Progenitor cell of endocrine pancreas (in vitro differentiated cells): Measurements from ENCODE around the gene DMWD. TPM values are rescaled to one million over a fixed set of nuclear protein-coding genes. Genes with fewer than 3 reads are reported as not detected.

Experiments
- DNase-seq: peaks from one replicate; pipeline ENCODE4 v3.0.0; 2021; ENCODE audit warnings: low spot score; ENCODE audit not compliant: unreplicated experiment
- H3K27ac Mint-ChIP-seq: 2 replicates; pipeline ENCODE4 v1.8.0; 2021; ENCODE audit warnings: mild to moderate bottlenecking, moderate library complexity, mixed read lengths
- H3K27me3 Mint-ChIP-seq: 2 replicates; pipeline ENCODE4 v1.8.0; 2021; ENCODE audit warnings: mixed read lengths
- H3K36me3 Mint-ChIP-seq: 2 replicates; pipeline ENCODE4 v1.8.0; 2022; ENCODE audit warnings: mixed read lengths; ENCODE audit not compliant: insufficient read depth
- H3K4me1 Mint-ChIP-seq: 2 replicates; pipeline ENCODE4 v1.8.0; 2021; ENCODE audit warnings: low read depth, mixed read lengths
- H3K4me3 Mint-ChIP-seq: 2 replicates; pipeline ENCODE4 v1.8.0; 2021; ENCODE audit warnings: low read depth, mild to moderate bottlenecking, moderate library complexity, mixed read lengths
- H3K9me3 Mint-ChIP-seq: 2 replicates; pipeline ENCODE4 v1.8.0; 2021; ENCODE audit warnings: low read depth, mixed read lengths
- long read RNA-seq: library from polyadenylated mRNA; unstranded; transcript quantifications from one replicate; pipeline ENCODE4 v2.0.0, GENCODE V29; 2020
- total RNA-seq: library from RNA; stranded (reverse); gene quantifications from 2 replicates; pipeline ENCODE4 v1.2.1, GENCODE V29; 2021
- TF ChIP-seq, protein P1 (sequence below): fragments of 200-600 bp; sonication (generic); IDR thresholded peaks from one replicate; pipeline ENCODE4 v1.5.0; 2021; ENCODE audit warnings: antibody characterized with exemption, mild to moderate bottlenecking; ENCODE audit not compliant: unreplicated experiment

DMWD gene, protein sequence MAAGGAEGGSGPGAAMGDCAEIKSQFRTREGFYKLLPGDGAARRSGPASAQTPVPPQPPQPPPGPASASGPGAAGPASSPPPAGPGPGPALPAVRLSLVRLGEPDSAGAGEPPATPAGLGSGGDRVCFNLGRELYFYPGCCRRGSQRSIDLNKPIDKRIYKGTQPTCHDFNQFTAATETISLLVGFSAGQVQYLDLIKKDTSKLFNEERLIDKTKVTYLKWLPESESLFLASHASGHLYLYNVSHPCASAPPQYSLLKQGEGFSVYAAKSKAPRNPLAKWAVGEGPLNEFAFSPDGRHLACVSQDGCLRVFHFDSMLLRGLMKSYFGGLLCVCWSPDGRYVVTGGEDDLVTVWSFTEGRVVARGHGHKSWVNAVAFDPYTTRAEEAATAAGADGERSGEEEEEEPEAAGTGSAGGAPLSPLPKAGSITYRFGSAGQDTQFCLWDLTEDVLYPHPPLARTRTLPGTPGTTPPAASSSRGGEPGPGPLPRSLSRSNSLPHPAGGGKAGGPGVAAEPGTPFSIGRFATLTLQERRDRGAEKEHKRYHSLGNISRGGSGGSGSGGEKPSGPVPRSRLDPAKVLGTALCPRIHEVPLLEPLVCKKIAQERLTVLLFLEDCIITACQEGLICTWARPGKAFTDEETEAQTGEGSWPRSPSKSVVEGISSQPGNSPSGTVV
- total RNA-seq: 99.4 and 108 TPM in 2 replicates
- long read RNA-seq: 0 reads

DNA sequence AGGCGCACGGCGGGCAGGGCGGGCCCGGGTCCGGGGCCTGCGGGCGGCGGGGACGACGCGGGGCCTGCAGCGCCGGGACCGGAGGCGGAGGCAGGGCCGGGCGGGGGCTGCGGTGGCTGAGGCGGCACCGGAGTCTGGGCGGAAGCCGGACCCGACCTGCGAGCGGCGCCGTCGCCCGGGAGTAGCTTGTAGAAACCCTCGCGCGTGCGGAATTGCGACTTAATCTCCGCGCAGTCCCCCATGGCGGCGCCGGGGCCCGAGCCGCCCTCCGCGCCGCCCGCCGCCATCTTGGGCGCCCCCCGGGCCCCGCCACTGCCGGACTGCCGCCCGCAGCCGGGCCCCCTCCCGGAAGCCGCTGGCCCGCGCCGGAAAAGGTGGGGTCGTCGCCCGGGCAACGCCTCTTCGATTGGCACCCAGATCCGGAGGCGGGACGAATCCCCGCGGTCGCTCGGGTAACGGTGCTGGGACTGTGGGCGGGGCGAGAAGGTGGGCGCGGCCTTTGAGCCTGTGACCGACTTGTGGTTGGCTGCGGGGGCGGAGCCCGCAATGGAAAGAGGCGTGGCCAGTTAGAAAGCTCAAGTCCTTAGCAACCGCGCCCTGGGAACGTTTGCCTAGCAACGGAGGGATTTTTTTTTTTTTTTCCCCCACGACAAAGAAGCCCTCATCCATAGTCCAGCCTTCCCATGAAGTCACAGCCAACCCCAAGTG lies at the start of gene DMWD:
Gene DMWD, minus strand, starts transcription at position 376 of the 708 bp plus-strand sequence. Its CDS starts 89 bp downstream, at position 287.
- Mint-ChIP-seq H3K4me1 (peaks cover 19% of the 10 kb centered on the region), H3K36me3 (peaks cover 12% of the 10 kb centered on the region), H3K27me3 (peaks cover 4% of the 10 kb centered on the region), H3K4me3 (peak within 1 kb of the TSS; percentile 92), H3K9me3 (no peaks in the 10 kb centered on the region), H3K27ac (peak within 1 kb of the TSS; percentile 90)
- peak; percentile 100 for DNase-seq
- TF ChIP-seq, protein P1, sequence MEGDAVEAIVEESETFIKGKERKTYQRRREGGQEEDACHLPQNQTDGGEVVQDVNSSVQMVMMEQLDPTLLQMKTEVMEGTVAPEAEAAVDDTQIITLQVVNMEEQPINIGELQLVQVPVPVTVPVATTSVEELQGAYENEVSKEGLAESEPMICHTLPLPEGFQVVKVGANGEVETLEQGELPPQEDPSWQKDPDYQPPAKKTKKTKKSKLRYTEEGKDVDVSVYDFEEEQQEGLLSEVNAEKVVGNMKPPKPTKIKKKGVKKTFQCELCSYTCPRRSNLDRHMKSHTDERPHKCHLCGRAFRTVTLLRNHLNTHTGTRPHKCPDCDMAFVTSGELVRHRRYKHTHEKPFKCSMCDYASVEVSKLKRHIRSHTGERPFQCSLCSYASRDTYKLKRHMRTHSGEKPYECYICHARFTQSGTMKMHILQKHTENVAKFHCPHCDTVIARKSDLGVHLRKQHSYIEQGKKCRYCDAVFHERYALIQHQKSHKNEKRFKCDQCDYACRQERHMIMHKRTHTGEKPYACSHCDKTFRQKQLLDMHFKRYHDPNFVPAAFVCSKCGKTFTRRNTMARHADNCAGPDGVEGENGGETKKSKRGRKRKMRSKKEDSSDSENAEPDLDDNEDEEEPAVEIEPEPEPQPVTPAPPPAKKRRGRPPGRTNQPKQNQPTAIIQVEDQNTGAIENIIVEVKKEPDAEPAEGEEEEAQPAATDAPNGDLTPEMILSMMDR: no peak

DNA sequence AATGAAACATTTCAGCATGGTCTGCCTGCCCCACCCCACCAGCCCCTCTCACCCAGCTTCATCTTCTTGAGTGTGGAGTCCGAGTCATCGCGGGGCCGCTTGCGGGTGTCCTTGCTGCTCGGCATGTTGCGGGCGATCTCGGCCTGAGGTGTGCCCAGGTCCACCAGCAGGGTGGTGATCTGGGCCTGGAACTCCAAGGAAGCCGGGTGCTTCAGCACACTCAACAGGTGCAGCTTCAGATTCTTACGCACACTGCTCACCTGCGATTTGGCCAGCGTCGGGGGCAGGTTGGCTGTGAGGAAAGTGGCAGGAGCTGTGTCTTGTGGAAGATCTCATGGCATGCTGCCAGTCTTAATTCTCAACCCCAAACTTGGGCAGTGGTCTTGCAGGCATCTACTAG lies 49.6 kb upstream of the DMWD start:
- Mint-ChIP-seq H3K36me3 (peaks cover 50% of the 10 kb centered on the region), H3K4me1 (no peaks in the 10 kb centered on the region), H3K27me3 (no peaks in the 10 kb centered on the region), H3K4me3 (no peak overlapping the region), H3K9me3 (no peaks in the 10 kb centered on the region), H3K27ac (no peak overlapping the region)
- TF ChIP-seq, protein P1: no peak
- no peak for DNase-seq

DNA sequence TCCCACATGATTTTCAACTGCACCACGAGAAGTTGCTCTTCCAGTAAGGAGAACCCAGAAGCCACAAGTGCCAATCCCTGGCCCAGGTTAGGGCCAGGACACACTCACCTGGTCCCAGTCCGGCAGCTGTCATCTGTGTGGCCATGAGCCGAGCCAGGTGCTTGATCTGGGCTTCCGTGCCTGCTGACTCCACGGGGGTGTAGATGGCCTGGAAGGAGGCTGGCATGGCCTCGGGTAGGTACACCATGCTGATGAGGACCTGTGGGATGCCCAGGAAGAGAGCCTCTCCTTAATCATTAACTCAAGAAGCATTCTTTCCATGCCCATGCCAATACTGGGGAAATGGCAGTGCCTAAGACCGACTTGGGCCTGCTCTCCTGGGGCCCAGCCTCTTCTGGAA lies 42.3 kb upstream of the DMWD start:
- no peaks in the 10 kb centered on the region for H3K27me3 Mint-ChIP-seq
- H3K9me3 Mint-ChIP-seq: no peaks in the 10 kb centered on the region
- no peak overlapping the region for H3K4me3 Mint-ChIP-seq
- H3K27ac Mint-ChIP-seq: peak overlapping the region; percentile 35
- TF ChIP-seq, protein P1: no peak
- H3K4me1 Mint-ChIP-seq: no peaks in the 10 kb centered on the region
- no peak for DNase-seq
- H3K36me3 Mint-ChIP-seq: peaks cover 42% of the 10 kb centered on the region

DNA sequence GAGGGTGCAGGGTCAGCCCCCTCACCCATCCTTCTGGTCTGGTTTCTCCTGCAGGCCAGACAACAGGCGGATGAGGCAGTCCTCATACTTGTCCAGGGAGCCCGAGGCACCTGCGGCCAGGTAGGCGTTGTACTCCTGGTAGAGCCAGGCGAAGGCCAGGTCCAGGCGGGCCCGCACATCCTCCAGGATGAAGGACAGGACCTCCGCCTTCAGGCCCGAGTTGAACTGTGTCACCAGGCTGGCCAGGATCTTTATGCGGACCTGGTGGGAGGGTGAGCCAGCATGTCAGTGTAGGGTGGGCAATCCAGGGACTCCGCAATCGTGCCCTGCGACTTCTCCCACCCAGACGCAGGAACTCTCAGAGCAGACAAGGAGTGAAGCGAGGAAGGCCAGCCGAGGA lies 36.3 kb upstream of the DMWD start:
- TF ChIP-seq, protein P1: no peak
- no peaks in the 10 kb centered on the region for H3K9me3 Mint-ChIP-seq
- H3K4me1 Mint-ChIP-seq: no peaks in the 10 kb centered on the region
- H3K4me3 Mint-ChIP-seq: no peak overlapping the region
- no peak for DNase-seq
- peaks cover 29% of the 10 kb centered on the region for H3K36me3 Mint-ChIP-seq
- no peaks in the 10 kb centered on the region for H3K27me3 Mint-ChIP-seq
- H3K27ac Mint-ChIP-seq: no peak overlapping the region

DNA sequence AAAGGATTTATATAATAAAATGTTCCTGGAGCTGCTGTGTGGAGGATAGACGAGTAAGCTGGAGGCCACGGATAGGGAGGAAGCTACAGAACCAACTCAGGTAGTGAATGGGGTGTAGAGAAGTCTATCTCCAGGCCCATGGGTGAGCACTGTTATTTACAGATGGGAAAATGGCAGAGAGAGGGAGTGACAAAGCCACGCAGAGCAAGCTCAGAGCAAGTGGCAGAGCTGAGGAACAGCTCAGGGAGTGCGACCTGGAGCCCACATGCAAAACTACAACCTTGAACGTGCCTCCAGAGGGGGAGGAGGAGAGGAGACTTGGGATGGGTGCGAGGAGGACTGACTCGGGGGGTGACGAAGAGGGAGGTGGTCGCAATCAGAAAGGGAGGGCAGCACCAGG lies 35.9 kb upstream of the DMWD start:
- TF ChIP-seq, protein P1: no peak
- Mint-ChIP-seq H3K9me3 (no peaks in the 10 kb centered on the region), H3K4me1 (no peaks in the 10 kb centered on the region), H3K27me3 (no peaks in the 10 kb centered on the region), H3K27ac (peak overlapping the region; percentile 60), H3K36me3 (peaks cover 29% of the 10 kb centered on the region), H3K4me3 (no peak overlapping the region)
- DNase-seq: no peak
